ENCODE results near the gene SCTR.

GRCh38 chr2:119461811-119462210, 62.5 kb downstream of the SCTR start:
- TF ChIP-seq CTCF (conservative IDR thresholded peaks at IDR 0.05) (no peak), EZH2 (IDR thresholded peaks at IDR 0.05; ENCODE audit: low read depth) (no peak)

Data from PC-9 (cell line).